C4-2B (cell line): ENCODE data around the gene MOGAT1.

ENCODE experiments used
- ZFX ChIP-seq: fragments of 450-650 bp; IDR thresholded peaks from 2 replicates; pipeline ENCODE4 v1.6.1; 2017
- TF ChIP-seq, protein P1 (sequence below): fragments of 450-650 bp; conservative IDR thresholded peaks from 2 replicates; pipeline ENCODE4 v1.5.1; 2017; ENCODE audit warnings: mild to moderate bottlenecking

- TF ChIP-seq, protein P1, sequence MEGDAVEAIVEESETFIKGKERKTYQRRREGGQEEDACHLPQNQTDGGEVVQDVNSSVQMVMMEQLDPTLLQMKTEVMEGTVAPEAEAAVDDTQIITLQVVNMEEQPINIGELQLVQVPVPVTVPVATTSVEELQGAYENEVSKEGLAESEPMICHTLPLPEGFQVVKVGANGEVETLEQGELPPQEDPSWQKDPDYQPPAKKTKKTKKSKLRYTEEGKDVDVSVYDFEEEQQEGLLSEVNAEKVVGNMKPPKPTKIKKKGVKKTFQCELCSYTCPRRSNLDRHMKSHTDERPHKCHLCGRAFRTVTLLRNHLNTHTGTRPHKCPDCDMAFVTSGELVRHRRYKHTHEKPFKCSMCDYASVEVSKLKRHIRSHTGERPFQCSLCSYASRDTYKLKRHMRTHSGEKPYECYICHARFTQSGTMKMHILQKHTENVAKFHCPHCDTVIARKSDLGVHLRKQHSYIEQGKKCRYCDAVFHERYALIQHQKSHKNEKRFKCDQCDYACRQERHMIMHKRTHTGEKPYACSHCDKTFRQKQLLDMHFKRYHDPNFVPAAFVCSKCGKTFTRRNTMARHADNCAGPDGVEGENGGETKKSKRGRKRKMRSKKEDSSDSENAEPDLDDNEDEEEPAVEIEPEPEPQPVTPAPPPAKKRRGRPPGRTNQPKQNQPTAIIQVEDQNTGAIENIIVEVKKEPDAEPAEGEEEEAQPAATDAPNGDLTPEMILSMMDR, result no peak
- TF ChIP-seq ZFX, result no peak
These were observed 48.5 kb upstream of the MOGAT1 start for GRCh38 chr2:222622910-222623309.
